ENCODE results near the gene CCT7. TPM values are rescaled to one million over a fixed set of nuclear protein-coding genes. Genes with fewer than 3 reads are reported as not detected.

CCT7 gene
- total and polyA plus RNA-seq, 5 experiments from 2014 or later, result 206 to 306 (median 294) TPM

- H3K36me3 Mint-ChIP-seq, result peaks cover 0 to 23% (median 2%) of the 10 kb centered on the region in 3 donors
- POLR2A ChIA-PET, result no interaction called here
- peaks cover 22 to 34% (median 28%) of the 10 kb centered on the region in 4 donors for H3K4me1 Mint-ChIP-seq
- DNase-seq (no peak), ATAC-seq (no peak)
- H3K4me3 Mint-ChIP-seq, result no peak overlapping the region
- H3K27ac Mint-ChIP-seq, result no peak overlapping the region
- H3K9me3 Mint-ChIP-seq, result no peaks in the 10 kb centered on the region
- peaks cover 0 to 1% (median 0%) of the 10 kb centered on the region in 5 donors for H3K27me3 Mint-ChIP-seq
These were observed 32.2 kb downstream of the CCT7 start for GRCh38 chr2:73266061-73266901.

GRCh38 chr2:73267008-73267407, 32.9 kb downstream of the CCT7 start:
- peaks cover 22 to 34% (median 28%) of the 10 kb centered on the region in 4 donors for H3K4me1 Mint-ChIP-seq
- H3K27ac Mint-ChIP-seq, result peak overlapping the region in 1 of 10 donors; percentile 2
- H3K4me3 Mint-ChIP-seq, result peak overlapping the region in 3 of 10 donors; percentile 1 to 31 (median 20)
- no peak for ATAC-seq
- POLR2A ChIA-PET, result no interaction called here
- no peaks in the 10 kb centered on the region for H3K9me3 Mint-ChIP-seq
- H3K27me3 Mint-ChIP-seq, result peaks cover 0 to 1% (median 0%) of the 10 kb centered on the region in 5 donors
- H3K36me3 Mint-ChIP-seq, result peaks cover 0 to 19% (median 2%) of the 10 kb centered on the region in 3 donors
- DNase-seq, result no peak

GRCh38 chr2:73268366-73268829, 34.3 kb downstream of the CCT7 start:
- POLR2A ChIA-PET, result interaction anchor here (1.0 to 1.8 kb wide), 3 partner anchors 16 to 34 kb away, joined by 4 to 16 read pairs (median 7); partner anchors contain the start of genes CCT7 and FBXO41
- Mint-ChIP-seq H3K9me3 (no peaks in the 10 kb centered on the region), H3K4me1 (peaks cover 22 to 34% (median 28%) of the 10 kb centered on the region in 4 donors), H3K27me3 (peaks cover 0 to 1% (median 0%) of the 10 kb centered on the region in 5 donors), H3K27ac (peak overlapping the region in 8 of 10 donors; percentile 0 to 81 (median 72)), H3K4me3 (peak overlapping the region; percentile 16 to 78 (median 66)), H3K36me3 (peaks cover 0 to 14% (median 1%) of the 10 kb centered on the region in 3 donors)
- DNase-seq, result no peak
- no peak for ATAC-seq

- Mint-ChIP-seq H3K27me3 (peaks cover 0 to 1% (median 0%) of the 10 kb centered on the region in 5 donors), H3K36me3 (peaks cover 0 to 14% (median under 1%) of the 10 kb centered on the region in 3 donors), H3K27ac (peak overlapping the region in 1 of 10 donors; percentile 77), H3K9me3 (no peaks in the 10 kb centered on the region), H3K4me3 (peak overlapping the region in 9 of 10 donors; percentile 15 to 76 (median 58)), H3K4me1 (peaks cover 22 to 34% (median 30%) of the 10 kb centered on the region in 4 donors)
- POLR2A ChIA-PET, result interaction anchor here (1.0 to 1.8 kb wide), 3 partner anchors 16 to 34 kb away, joined by 4 to 16 read pairs (median 7); partner anchors contain the start of genes CCT7 and FBXO41
- ATAC-seq (peak; percentile 95 to 96), DNase-seq (peak; percentile 40 to 91 (median 70))
These were observed 35.0 kb downstream of the CCT7 start for GRCh38 chr2:73268830-73269685.

- peaks cover 22 to 34% (median 31%) of the 10 kb centered on the region in 4 donors for H3K4me1 Mint-ChIP-seq
- DNase-seq, result no peak
- H3K36me3 Mint-ChIP-seq, result peaks cover 0 to 15% (median 3%) of the 10 kb centered on the region in 3 donors
- POLR2A ChIA-PET, result interaction anchor here (1.8 kb wide), 1 partner anchor 35 kb away, joined by 16 read pairs; the partner anchor contains the start of gene CCT7
- no peak for ATAC-seq
- H3K27ac Mint-ChIP-seq, result peak overlapping the region in 8 of 10 donors; percentile 20 to 89 (median 50)
- H3K27me3 Mint-ChIP-seq, result peaks cover 0 to 1% (median 0%) of the 10 kb centered on the region in 5 donors
- H3K4me3 Mint-ChIP-seq, result peak overlapping the region; percentile 56 to 77 (median 64)
- no peaks in the 10 kb centered on the region for H3K9me3 Mint-ChIP-seq
These were observed 35.8 kb downstream of the CCT7 start for GRCh38 chr2:73269686-73270465.

- Mint-ChIP-seq H3K27ac (peak overlapping the region in 2 of 10 donors; percentile 25 to 38), H3K9me3 (no peaks in the 10 kb centered on the region), H3K27me3 (peaks cover 0 to 1% (median 0%) of the 10 kb centered on the region in 5 donors), H3K4me3 (no peak overlapping the region), H3K36me3 (peaks cover 0 to 15% (median 3%) of the 10 kb centered on the region in 3 donors), H3K4me1 (peaks cover 16 to 28% (median 26%) of the 10 kb centered on the region in 4 donors)
- DNase-seq (no peak), ATAC-seq (no peak)
- POLR2A ChIA-PET, result no interaction called here
These were observed 38.2 kb downstream of the CCT7 start for GRCh38 chr2:73272270-73272669.

GRCh38 chr2:73279852-73280251, 45.7 kb downstream of the CCT7 start:
- POLR2A ChIA-PET, result no interaction called here
- no peak overlapping the region for H3K27ac Mint-ChIP-seq
- no peak overlapping the region for H3K4me3 Mint-ChIP-seq
- peaks cover 15 to 34% (median 28%) of the 10 kb centered on the region in 4 donors for H3K4me1 Mint-ChIP-seq
- DNase-seq (no peak), ATAC-seq (no peak)
- peaks cover 0 to 16% (median 3%) of the 10 kb centered on the region in 3 donors for H3K36me3 Mint-ChIP-seq
- no peaks in the 10 kb centered on the region for H3K9me3 Mint-ChIP-seq
- no peaks in the 10 kb centered on the region for H3K27me3 Mint-ChIP-seq

- DNase-seq, result no peak
- Mint-ChIP-seq H3K27ac (peak overlapping the region in 2 of 10 donors; percentile 4 to 54), H3K4me1 (peaks cover 28 to 47% (median 36%) of the 10 kb centered on the region in 4 donors), H3K36me3 (peaks cover 0 to 15% (median 3%) of the 10 kb centered on the region in 3 donors), H3K4me3 (peak overlapping the region in 1 of 10 donors; percentile 10), H3K27me3 (no peaks in the 10 kb centered on the region), H3K9me3 (no peaks in the 10 kb centered on the region)
- ATAC-seq, result no peak
- POLR2A ChIA-PET, result no interaction called here
These were observed 47.1 kb downstream of the CCT7 start for GRCh38 chr2:73281244-73281643.

GRCh38 chr2:73282924-73283544, 48.9 kb downstream of the CCT7 start:
- no peak for ATAC-seq
- Mint-ChIP-seq H3K27ac (peak overlapping the region in 9 of 10 donors; percentile 50 to 93 (median 83)), H3K4me3 (peak overlapping the region; percentile 60 to 95 (median 89)), H3K36me3 (peaks cover 0 to 6% (median under 1%) of the 10 kb centered on the region in 3 donors), H3K9me3 (no peaks in the 10 kb centered on the region), H3K4me1 (peaks cover 28 to 47% (median 34%) of the 10 kb centered on the region in 4 donors), H3K27me3 (peaks cover 0 to 2% (median 0%) of the 10 kb centered on the region in 5 donors)
- DNase-seq, result no peak
- POLR2A ChIA-PET, result interaction anchor here (0.8 kb wide), 1 partner anchor 12 kb away, joined by 3 read pairs; no protein-coding TSS in a partner anchor

GRCh38 chr2:73283545-73284295, 49.6 kb downstream of the CCT7 start:
- Mint-ChIP-seq H3K4me3 (peak overlapping the region; percentile 60 to 95 (median 89)), H3K27ac (peak overlapping the region in 9 of 10 donors; percentile 50 to 93 (median 83)), H3K4me1 (peaks cover 27 to 42% (median 32%) of the 10 kb centered on the region in 4 donors), H3K36me3 (peaks cover 0 to 6% (median 0%) of the 10 kb centered on the region in 3 donors), H3K9me3 (no peaks in the 10 kb centered on the region), H3K27me3 (peaks cover 0 to 9% (median 5%) of the 10 kb centered on the region in 5 donors)
- POLR2A ChIA-PET, result interaction anchor here (0.6 to 2.4 kb wide), 6 partner anchors 10 to 454 kb away, joined by 3 to 30 read pairs (median 8); partner anchors contain the start of genes ALMS1, CCT7, EGR4 and PRADC1
- peak; percentile 27 to 43 for ATAC-seq
- DNase-seq, result peak in 4 of 10 donors; percentile 13 to 24 (median 18)

Measured in naive thymus-derived CD8-positive, alpha-beta T cell (primary cell).